ENCODE measurements around the gene FLNC. TPM values are rescaled to one million over a fixed set of nuclear protein-coding genes. Genes with fewer than 3 reads are reported as not detected.

Gene FLNC
- total RNA-seq, 1 donor from 2014 or later = 184 TPM

GRCh38 chr7:128833946-128834325 is 3.7 kb downstream of the FLNC start:
- Mint-ChIP-seq H3K4me3 (peak overlapping the region; percentile 88), H3K9me3 (no peaks in the 10 kb centered on the region), H3K4me1 (peaks cover 44% of the 10 kb centered on the region), H3K27ac (peak overlapping the region; percentile 98), H3K27me3 (ENCODE audit: low read depth) (peaks cover 8% of the 10 kb centered on the region), H3K36me3 (peaks cover 9% of the 10 kb centered on the region)
- no peak for DNase-seq (ENCODE audit: low spot score in 2 of 2, unreplicated experiment in 2 of 2)
- TF ChIP-seq, protein P1, sequence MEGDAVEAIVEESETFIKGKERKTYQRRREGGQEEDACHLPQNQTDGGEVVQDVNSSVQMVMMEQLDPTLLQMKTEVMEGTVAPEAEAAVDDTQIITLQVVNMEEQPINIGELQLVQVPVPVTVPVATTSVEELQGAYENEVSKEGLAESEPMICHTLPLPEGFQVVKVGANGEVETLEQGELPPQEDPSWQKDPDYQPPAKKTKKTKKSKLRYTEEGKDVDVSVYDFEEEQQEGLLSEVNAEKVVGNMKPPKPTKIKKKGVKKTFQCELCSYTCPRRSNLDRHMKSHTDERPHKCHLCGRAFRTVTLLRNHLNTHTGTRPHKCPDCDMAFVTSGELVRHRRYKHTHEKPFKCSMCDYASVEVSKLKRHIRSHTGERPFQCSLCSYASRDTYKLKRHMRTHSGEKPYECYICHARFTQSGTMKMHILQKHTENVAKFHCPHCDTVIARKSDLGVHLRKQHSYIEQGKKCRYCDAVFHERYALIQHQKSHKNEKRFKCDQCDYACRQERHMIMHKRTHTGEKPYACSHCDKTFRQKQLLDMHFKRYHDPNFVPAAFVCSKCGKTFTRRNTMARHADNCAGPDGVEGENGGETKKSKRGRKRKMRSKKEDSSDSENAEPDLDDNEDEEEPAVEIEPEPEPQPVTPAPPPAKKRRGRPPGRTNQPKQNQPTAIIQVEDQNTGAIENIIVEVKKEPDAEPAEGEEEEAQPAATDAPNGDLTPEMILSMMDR (IDR thresholded peaks at IDR 0.05; ENCODE audit: unreplicated experiment) = no peak

- H3K27me3 Mint-ChIP-seq (ENCODE audit: low read depth) = peaks cover 7% of the 10 kb centered on the region
- DNase-seq (ENCODE audit: low spot score in 2 of 2, unreplicated experiment in 2 of 2) = no peak
- no peaks in the 10 kb centered on the region for H3K9me3 Mint-ChIP-seq
- TF ChIP-seq, protein P1 (IDR thresholded peaks at IDR 0.05; ENCODE audit: unreplicated experiment) = no peak
- H3K4me1 Mint-ChIP-seq = peaks cover 37% of the 10 kb centered on the region
- H3K27ac Mint-ChIP-seq = no peak overlapping the region
- peaks cover 15% of the 10 kb centered on the region for H3K36me3 Mint-ChIP-seq
- no peak overlapping the region for H3K4me3 Mint-ChIP-seq
Observed at GRCh38 chr7:128835231-128835751, 5.1 kb downstream of the FLNC start.

- H3K36me3 Mint-ChIP-seq = peaks cover 15% of the 10 kb centered on the region
- TF ChIP-seq, protein P1 (IDR thresholded peaks at IDR 0.05; ENCODE audit: unreplicated experiment) = no peak
- H3K27ac Mint-ChIP-seq = no peak overlapping the region
- H3K9me3 Mint-ChIP-seq = no peaks in the 10 kb centered on the region
- peaks cover 2% of the 10 kb centered on the region for H3K27me3 Mint-ChIP-seq (ENCODE audit: low read depth)
- H3K4me3 Mint-ChIP-seq = no peak overlapping the region
- H3K4me1 Mint-ChIP-seq = peaks cover 32% of the 10 kb centered on the region
- DNase-seq (ENCODE audit: low spot score in 2 of 2, unreplicated experiment in 2 of 2) = no peak
Observed at GRCh38 chr7:128835790-128836641, 5.8 kb downstream of the FLNC start.

GRCh38 chr7:128836729-128837348 is 6.6 kb downstream of the FLNC start:
- Mint-ChIP-seq H3K4me1 (peaks cover 25% of the 10 kb centered on the region), H3K27me3 (ENCODE audit: low read depth) (no peaks in the 10 kb centered on the region), H3K36me3 (peaks cover 17% of the 10 kb centered on the region), H3K27ac (no peak overlapping the region), H3K9me3 (no peaks in the 10 kb centered on the region), H3K4me3 (no peak overlapping the region)
- DNase-seq (ENCODE audit: low spot score in 2 of 2, unreplicated experiment in 2 of 2) = no peak
- TF ChIP-seq, protein P1 (IDR thresholded peaks at IDR 0.05; ENCODE audit: unreplicated experiment) = no peak

DNA sequence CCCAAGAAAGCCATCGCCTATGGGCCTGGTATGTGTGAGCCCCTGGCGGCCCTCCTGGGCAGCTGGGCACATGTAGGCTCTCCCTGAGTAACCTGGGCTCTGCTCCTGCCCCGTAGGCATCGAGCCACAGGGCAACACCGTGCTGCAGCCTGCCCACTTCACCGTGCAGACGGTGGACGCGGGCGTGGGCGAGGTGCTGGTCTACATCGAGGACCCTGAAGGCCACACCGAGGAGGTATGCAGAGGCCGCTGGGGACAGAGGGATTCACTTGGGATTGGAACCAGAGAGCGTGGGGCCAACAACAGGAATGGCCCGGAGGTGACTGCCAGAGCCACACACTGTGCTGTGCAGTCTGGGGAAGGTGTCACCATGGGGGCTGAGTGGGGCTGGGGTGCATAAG is 7.3 kb downstream of the FLNC start:
- no peaks in the 10 kb centered on the region for H3K9me3 Mint-ChIP-seq
- H3K4me1 Mint-ChIP-seq = peaks cover 20% of the 10 kb centered on the region
- peaks cover 17% of the 10 kb centered on the region for H3K36me3 Mint-ChIP-seq
- no peak overlapping the region for H3K27ac Mint-ChIP-seq
- no peak overlapping the region for H3K4me3 Mint-ChIP-seq
- no peak for DNase-seq (ENCODE audit: low spot score in 2 of 2, unreplicated experiment in 2 of 2)
- TF ChIP-seq, protein P1 (IDR thresholded peaks at IDR 0.05; ENCODE audit: unreplicated experiment) = no peak
- no peaks in the 10 kb centered on the region for H3K27me3 Mint-ChIP-seq (ENCODE audit: low read depth)
